Measurements from ENCODE around the gene RNF121. TPM values are rescaled to one million over a fixed set of nuclear protein-coding genes. Genes with fewer than 3 reads are reported as not detected.

Gene RNF121
- total and polyA plus RNA-seq, 9 donors, result 17.4 to 32.2 (median 27.0) TPM

DNA sequence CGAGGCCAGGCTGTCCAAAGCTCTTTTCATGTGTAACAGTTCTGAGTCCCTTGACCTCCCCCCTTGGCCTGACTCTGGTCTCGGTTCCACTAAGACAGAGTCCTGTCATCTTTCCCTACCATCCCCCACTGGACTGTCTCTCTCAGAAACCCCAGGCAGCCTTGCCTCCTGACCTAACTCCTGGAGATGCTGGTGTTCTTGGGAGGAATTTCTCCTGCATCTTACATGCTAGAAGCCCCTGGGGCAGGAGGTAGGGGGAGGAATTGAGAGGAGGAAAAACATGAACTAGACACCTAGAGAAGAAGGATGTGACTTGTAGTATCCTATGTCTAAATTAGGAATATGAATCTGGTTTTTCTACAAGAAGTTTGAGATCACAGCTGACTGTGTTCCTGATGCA lies 69.2 kb downstream of the RNF121 start:
- intact Hi-C loops (cut with DNase I), result no loop called here

GRCh38 chr11:71998649-71999310 lies 69.9 kb downstream of the RNF121 start, which contains the start of gene IL18BP:
Gene IL18BP, plus strand, starts transcription at chr11:71998909. Its CDS starts 1,076 bp downstream, at chr11:71999985.
- no peaks in the 10 kb centered on the region for H3K9me3 ChIP-seq
- H3K27me3 ChIP-seq, result no peaks in the 10 kb centered on the region
- TF ChIP-seq EP300 (IDR thresholded peaks at IDR 0.05), result no peak
- TF ChIP-seq POLR2A (IDR thresholded peaks at IDR 0.05), result no peak
- no peak for TF ChIP-seq CTCF (IDR thresholded peaks at IDR 0.05)
- DNase-seq, result no peak
- H3K4me1 ChIP-seq (ENCODE audit: insufficient read depth), result peaks cover 3% of the 10 kb centered on the region
- intact Hi-C loops (cut with DNase I), result no loop called here
- peak within 1 kb of the TSS; percentile 10 for H3K4me3 ChIP-seq
- WGBS, 3 donors, result 78 to 81% (median 81%) methylated on average over 11 of the region's 11 CpGs
- peak within 1 kb of the TSS; percentile 28 to 59 for H3K27ac ChIP-seq
- no peaks in the 10 kb centered on the region for H3K36me3 ChIP-seq

More for the DNA sequence above, 69.2 kb downstream of the RNF121 start:
- no peaks in the 10 kb centered on the region for H3K9me3 ChIP-seq
- no peak overlapping the region for H3K4me3 ChIP-seq
- H3K27me3 ChIP-seq, result no peaks in the 10 kb centered on the region
- peaks cover 3% of the 10 kb centered on the region for H3K4me1 ChIP-seq (ENCODE audit: insufficient read depth)
- no peak for DNase-seq
- 92 to 98% (median 93%) methylated on average over 2 of the region's 2 CpGs for WGBS, 3 donors
- TF ChIP-seq EP300 (IDR thresholded peaks at IDR 0.05) (no peak), POLR2A (IDR thresholded peaks at IDR 0.05) (no peak), CTCF (IDR thresholded peaks at IDR 0.05) (no peak)
- H3K27ac ChIP-seq, result no peak overlapping the region
- no peaks in the 10 kb centered on the region for H3K36me3 ChIP-seq

DNA sequence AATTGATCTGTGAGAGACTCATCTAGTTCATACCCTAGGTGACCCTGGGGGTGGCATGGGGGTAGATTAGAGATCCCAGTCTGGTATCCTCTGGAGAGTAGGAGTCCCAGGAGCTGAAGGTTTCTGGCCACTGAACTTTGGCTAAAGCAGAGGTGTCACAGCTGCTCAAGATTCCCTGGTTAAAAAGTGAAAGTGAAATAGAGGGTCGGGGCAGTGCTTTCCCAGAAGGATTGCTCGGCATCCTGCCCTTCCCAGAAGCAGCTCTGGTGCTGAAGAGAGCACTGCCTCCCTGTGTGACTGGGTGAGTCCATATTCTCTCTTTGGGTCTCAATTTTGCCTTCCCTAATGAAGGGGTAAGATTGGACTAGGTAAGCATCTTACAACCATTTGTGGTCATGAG lies 70.5 kb downstream of the RNF121 start:
- Histone ChIP-seq H3K4me1 (ENCODE audit: insufficient read depth) (peaks cover 3% of the 10 kb centered on the region), H3K4me3 (peak overlapping the region; percentile 10), H3K36me3 (no peaks in the 10 kb centered on the region), H3K27me3 (no peaks in the 10 kb centered on the region), H3K9me3 (no peaks in the 10 kb centered on the region), H3K27ac (peak overlapping the region; percentile 21 to 59)
- no peak for TF ChIP-seq EP300 (IDR thresholded peaks at IDR 0.05)
- no peak for TF ChIP-seq CTCF (IDR thresholded peaks at IDR 0.05)
- no peak for TF ChIP-seq POLR2A (IDR thresholded peaks at IDR 0.05)
- DNase-seq, result peak in 4 of 5 donors; percentile 46 to 63 (median 59)
- 0 to 2% (median 0%) methylated on average over 2 of the region's 2 CpGs for WGBS, 3 donors
- intact Hi-C loops (cut with DNase I), result no loop called here

- peaks cover 3% of the 10 kb centered on the region for H3K4me1 ChIP-seq (ENCODE audit: insufficient read depth)
- intact Hi-C loops (cut with DNase I), result loop anchor here in 1 of 4 donors (10.0 kb wide), 1 partner anchor 245 kb away; the partner anchor contains the start of gene PHOX2A
- peak overlapping the region; percentile 21 to 59 for H3K27ac ChIP-seq
Measured at GRCh38 chr11:71999798-72000197, 71.0 kb downstream of the RNF121 start.

More at GRCh38 chr11:71999798-72000197, 71.0 kb downstream of the RNF121 start:
- Histone ChIP-seq H3K9me3 (no peaks in the 10 kb centered on the region), H3K27me3 (no peaks in the 10 kb centered on the region), H3K4me3 (peak overlapping the region; percentile 10), H3K36me3 (no peaks in the 10 kb centered on the region)
- TF ChIP-seq POLR2A (IDR thresholded peaks at IDR 0.05), result no peak
- TF ChIP-seq EP300 (IDR thresholded peaks at IDR 0.05), result no peak
- TF ChIP-seq CTCF (IDR thresholded peaks at IDR 0.05), result no peak
- DNase-seq, result no peak
- 51 to 54% (median 52%) methylated on average over 8 of the region's 8 CpGs for WGBS, 3 donors

Measured in ovary (tissue), 9 donors.